ENCODE measurements around the gene RPP21. TPM values are rescaled to one million over a fixed set of nuclear protein-coding genes. Genes with fewer than 3 reads are reported as not detected.

Gene RPP21
- total RNA-seq, 1 experiment from 2014 or later, result 64.0 TPM

DNA sequence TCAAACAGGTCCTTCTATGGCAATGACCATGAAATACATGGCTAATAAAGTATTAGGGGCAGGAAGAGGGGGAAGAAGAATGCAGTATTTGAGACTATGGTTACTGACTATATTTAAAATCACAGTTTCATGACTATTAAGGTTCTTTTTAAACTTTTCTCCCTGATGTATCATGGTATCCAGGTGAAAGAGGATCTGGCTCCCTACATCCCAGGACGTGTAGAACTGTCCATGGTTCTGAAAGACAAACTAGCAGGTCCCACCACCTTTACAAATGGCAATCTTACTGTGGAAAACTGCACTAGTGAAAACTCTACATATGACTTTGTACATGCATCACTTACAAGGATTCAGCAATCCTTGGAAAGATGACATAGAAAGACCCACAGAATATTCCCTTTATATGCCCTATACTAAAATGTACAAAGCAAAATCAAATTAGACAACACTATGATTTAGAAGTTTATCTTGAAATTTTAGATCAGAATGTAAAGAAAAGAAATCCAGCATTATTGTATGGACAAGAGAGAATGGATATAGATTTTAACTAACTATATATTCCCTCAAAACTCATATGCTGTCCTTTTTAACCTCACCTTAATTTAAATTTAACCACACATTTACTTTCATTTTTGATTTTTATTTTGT lies 33.5 kb downstream of the RPP21 start:
- no peak for DNase-seq
- H3K4me3 Mint-ChIP-seq, result no peak overlapping the region
- no CpG with 5 or more reads among the region's 1 CpG for WGBS (ENCODE audit: extremely low coverage, insufficient read length, low lambda C conversion rate)

More for the DNA sequence above, 33.5 kb downstream of the RPP21 start:
- H4K8ac ChIP-seq (replicated peaks; ENCODE audit: insufficient read length, low read depth, low read length), result no peak overlapping the region
- no peak overlapping the region for H3K27ac ChIP-seq (ENCODE audit: insufficient read length, low read depth, low read length)
- no peak overlapping the region for H3K4me2 ChIP-seq (ENCODE audit: insufficient read depth, insufficient read length, low read length)
- no peak overlapping the region for H3K56ac ChIP-seq (ENCODE audit: insufficient read length, low read depth, low read length)
- Mint-ChIP-seq H3K4me1 (no peaks in the 10 kb centered on the region), H3K36me3 (ENCODE audit: insufficient read depth in 1 of 3, low read depth in 3 of 3) (no peaks in the 10 kb centered on the region), H3K9me3 (no peaks in the 10 kb centered on the region; a peak in 1 of 5 replicates), H3K27me3 (ENCODE audit: low read depth) (peaks cover 53% of the 10 kb centered on the region), H3K27ac (no peak overlapping the region)
- no peaks in the 10 kb centered on the region for H4K20me1 ChIP-seq (ENCODE audit: control insufficient read depth, insufficient read depth, insufficient read length)
- H4K5ac ChIP-seq (ENCODE audit: insufficient read length, low read depth, low read length), result no peak overlapping the region
- H3K18ac ChIP-seq (ENCODE audit: insufficient read length, low read depth, low read length), result no peak overlapping the region
- H3K23me2 ChIP-seq (ENCODE audit: insufficient read length, low read depth, low read length, poor library complexity, severe bottlenecking), result no peaks in the 10 kb centered on the region
- no peak overlapping the region for H2BK12ac ChIP-seq (ENCODE audit: insufficient read length, low read depth, low read length)
- TF ChIP-seq, protein P1, sequence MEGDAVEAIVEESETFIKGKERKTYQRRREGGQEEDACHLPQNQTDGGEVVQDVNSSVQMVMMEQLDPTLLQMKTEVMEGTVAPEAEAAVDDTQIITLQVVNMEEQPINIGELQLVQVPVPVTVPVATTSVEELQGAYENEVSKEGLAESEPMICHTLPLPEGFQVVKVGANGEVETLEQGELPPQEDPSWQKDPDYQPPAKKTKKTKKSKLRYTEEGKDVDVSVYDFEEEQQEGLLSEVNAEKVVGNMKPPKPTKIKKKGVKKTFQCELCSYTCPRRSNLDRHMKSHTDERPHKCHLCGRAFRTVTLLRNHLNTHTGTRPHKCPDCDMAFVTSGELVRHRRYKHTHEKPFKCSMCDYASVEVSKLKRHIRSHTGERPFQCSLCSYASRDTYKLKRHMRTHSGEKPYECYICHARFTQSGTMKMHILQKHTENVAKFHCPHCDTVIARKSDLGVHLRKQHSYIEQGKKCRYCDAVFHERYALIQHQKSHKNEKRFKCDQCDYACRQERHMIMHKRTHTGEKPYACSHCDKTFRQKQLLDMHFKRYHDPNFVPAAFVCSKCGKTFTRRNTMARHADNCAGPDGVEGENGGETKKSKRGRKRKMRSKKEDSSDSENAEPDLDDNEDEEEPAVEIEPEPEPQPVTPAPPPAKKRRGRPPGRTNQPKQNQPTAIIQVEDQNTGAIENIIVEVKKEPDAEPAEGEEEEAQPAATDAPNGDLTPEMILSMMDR (conservative IDR thresholded peaks at IDR 0.05), result no peak
- H2BK120ac ChIP-seq (ENCODE audit: low read depth, low read length, poor library complexity, severe bottlenecking), result no peak overlapping the region
- no peak overlapping the region for H2BK5ac ChIP-seq (ENCODE audit: insufficient read length, low read length)
- H2AFZ ChIP-seq (ENCODE audit: low read length), result no peak overlapping the region
- H2BK15ac ChIP-seq (ENCODE audit: low read depth, low read length), result no peak overlapping the region
- H3K79me1 ChIP-seq (ENCODE audit: insufficient read depth, low read depth, low read length, poor library complexity, severe bottlenecking), result no peaks in the 10 kb centered on the region
- no peaks in the 10 kb centered on the region for H3K4me1 ChIP-seq (ENCODE audit: insufficient read depth, low read length)
- H3T11ph ChIP-seq (ENCODE audit: low read length), result no peak overlapping the region
- H3K14ac ChIP-seq (ENCODE audit: insufficient read depth, low read length), result no peak overlapping the region
- H4K91ac ChIP-seq (ENCODE audit: insufficient read length, low read depth, low read length), result no peak overlapping the region
- no peak overlapping the region for H3K23ac ChIP-seq (ENCODE audit: insufficient read length, low read depth, low read length)
- no peaks in the 10 kb centered on the region for H3K79me2 ChIP-seq (ENCODE audit: insufficient read depth, low read length)
- H2AK5ac ChIP-seq (ENCODE audit: insufficient read length, low read length), result no peak overlapping the region
- no peak overlapping the region for H3K4ac ChIP-seq (ENCODE audit: low read depth, low read length)
- no peak overlapping the region for H2BK20ac ChIP-seq (ENCODE audit: low read depth, low read length, poor library complexity, severe bottlenecking)
- no peaks in the 10 kb centered on the region for H3K9me3 ChIP-seq (ENCODE audit: control insufficient read depth, low read depth, low read length)
- H3K27me3 ChIP-seq (ENCODE audit: insufficient read depth, low read length), result no peaks in the 10 kb centered on the region
- H3K9ac ChIP-seq (ENCODE audit: extremely low read depth, insufficient read length, low read length), result no peak overlapping the region
